Activated CD4-positive, alpha-beta memory T cell treated with anti-CD3 and anti-CD28 coated beads, Interleukin-2, amount 10 ng/mL, durations not matched to agents 7 days and 5 days (primary cell): ENCODE results near the gene CTCFL. TPM values are rescaled to one million over a fixed set of nuclear protein-coding genes. Genes with fewer than 3 reads are reported as not detected.

Experiments used
- CTCF ChIA-PET: fragments of 350-600 bp; sonication (Branson Sonifier 250); formaldehyde crosslinking; loops from one replicate; lab custom pipeline; 2021; ENCODE audit warnings: antibody characterized with exemption, inconsistent platforms; lab: Charles Lee
- POLR2A ChIA-PET: fragments of 350-600 bp; sonication (Branson Sonifier 250); formaldehyde crosslinking; loops from one replicate; lab custom pipeline; 2021; ENCODE audit warnings: antibody characterized with exemption; lab: Charles Lee
- DNase-seq: peaks from one replicate; pipeline ENCODE4 v3.0.0-alpha.2; 2020
- H3K27ac Mint-ChIP-seq: one replicate; pipeline ENCODE4 v1.8.0; 2021; ENCODE audit warnings: mild to moderate bottlenecking, mixed read lengths
- H3K27me3 Mint-ChIP-seq: one replicate; pipeline ENCODE4 v1.8.0; 2021; ENCODE audit warnings: mixed read lengths
- H3K36me3 Mint-ChIP-seq: one replicate; pipeline ENCODE4 v1.8.0; 2021; ENCODE audit warnings: low read depth, mixed read lengths
- H3K4me1 Mint-ChIP-seq: one replicate; pipeline ENCODE4 v1.8.0; 2021; ENCODE audit warnings: mixed read lengths
- H3K4me3 Mint-ChIP-seq: one replicate; pipeline ENCODE4 v1.8.0; 2021; ENCODE audit warnings: mild to moderate bottlenecking, mixed read lengths
- H3K9me3 Mint-ChIP-seq: one replicate; pipeline ENCODE4 v1.8.0; 2021; ENCODE audit warnings: mixed read lengths
- total RNA-seq, 2 experiments: library from RNA; stranded (reverse); gene quantifications; one replicate each; pipeline ENCODE4 v1.2.3, GENCODE V29; 2021

CTCFL gene, protein sequence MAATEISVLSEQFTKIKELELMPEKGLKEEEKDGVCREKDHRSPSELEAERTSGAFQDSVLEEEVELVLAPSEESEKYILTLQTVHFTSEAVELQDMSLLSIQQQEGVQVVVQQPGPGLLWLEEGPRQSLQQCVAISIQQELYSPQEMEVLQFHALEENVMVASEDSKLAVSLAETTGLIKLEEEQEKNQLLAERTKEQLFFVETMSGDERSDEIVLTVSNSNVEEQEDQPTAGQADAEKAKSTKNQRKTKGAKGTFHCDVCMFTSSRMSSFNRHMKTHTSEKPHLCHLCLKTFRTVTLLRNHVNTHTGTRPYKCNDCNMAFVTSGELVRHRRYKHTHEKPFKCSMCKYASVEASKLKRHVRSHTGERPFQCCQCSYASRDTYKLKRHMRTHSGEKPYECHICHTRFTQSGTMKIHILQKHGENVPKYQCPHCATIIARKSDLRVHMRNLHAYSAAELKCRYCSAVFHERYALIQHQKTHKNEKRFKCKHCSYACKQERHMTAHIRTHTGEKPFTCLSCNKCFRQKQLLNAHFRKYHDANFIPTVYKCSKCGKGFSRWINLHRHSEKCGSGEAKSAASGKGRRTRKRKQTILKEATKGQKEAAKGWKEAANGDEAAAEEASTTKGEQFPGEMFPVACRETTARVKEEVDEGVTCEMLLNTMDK
- not detected for total RNA-seq

- Mint-ChIP-seq H3K27ac (no peak within 1 kb of the TSS), H3K4me3 (no peak within 1 kb of the TSS), H3K4me1 (peaks cover 21% of the 10 kb centered on the region), H3K9me3 (no peaks in the 10 kb centered on the region), H3K27me3 (peaks cover 2% of the 10 kb centered on the region), H3K36me3 (no peaks in the 10 kb centered on the region)
- ChIA-PET POLR2A (no interaction called here), CTCF (no interaction called here)
- no peak for DNase-seq
Measured at GRCh38 chr20:57524511-57525176, at the start of gene CTCFL. CTCFL (minus strand) TSS chr20:57525140; CDS start chr20:57524205, 935 bp downstream.

GRCh38 chr20:57573894-57574293 lies 49.0 kb upstream of the CTCFL start:
- ChIA-PET POLR2A (no interaction called here), CTCF (interaction anchor here (0.6 kb wide), 1 partner anchor 476 kb away, joined by 3 read pairs; no protein-coding TSS in a partner anchor)
- no peaks in the 10 kb centered on the region for H3K36me3 Mint-ChIP-seq
- H3K4me3 Mint-ChIP-seq: no peak overlapping the region
- no peak overlapping the region for H3K27ac Mint-ChIP-seq
- no peaks in the 10 kb centered on the region for H3K9me3 Mint-ChIP-seq
- no peaks in the 10 kb centered on the region for H3K4me1 Mint-ChIP-seq
- no peak for DNase-seq
- peaks cover 19% of the 10 kb centered on the region for H3K27me3 Mint-ChIP-seq

GRCh38 chr20:57573242-57573641 lies 48.3 kb upstream of the CTCFL start:
- Mint-ChIP-seq H3K4me3 (no peak overlapping the region), H3K27me3 (peaks cover 16% of the 10 kb centered on the region), H3K4me1 (no peaks in the 10 kb centered on the region), H3K9me3 (no peaks in the 10 kb centered on the region), H3K36me3 (no peaks in the 10 kb centered on the region), H3K27ac (no peak overlapping the region)
- CTCF ChIA-PET: interaction anchor here (0.6 kb wide), 1 partner anchor 475 kb away, joined by 3 read pairs; no protein-coding TSS in a partner anchor
- DNase-seq: no peak
- POLR2A ChIA-PET: interaction anchor here (0.7 to 1.2 kb wide), 2 partner anchors 9 to 1870 kb away, joined by 3 read pairs; no protein-coding TSS in a partner anchor

DNA sequence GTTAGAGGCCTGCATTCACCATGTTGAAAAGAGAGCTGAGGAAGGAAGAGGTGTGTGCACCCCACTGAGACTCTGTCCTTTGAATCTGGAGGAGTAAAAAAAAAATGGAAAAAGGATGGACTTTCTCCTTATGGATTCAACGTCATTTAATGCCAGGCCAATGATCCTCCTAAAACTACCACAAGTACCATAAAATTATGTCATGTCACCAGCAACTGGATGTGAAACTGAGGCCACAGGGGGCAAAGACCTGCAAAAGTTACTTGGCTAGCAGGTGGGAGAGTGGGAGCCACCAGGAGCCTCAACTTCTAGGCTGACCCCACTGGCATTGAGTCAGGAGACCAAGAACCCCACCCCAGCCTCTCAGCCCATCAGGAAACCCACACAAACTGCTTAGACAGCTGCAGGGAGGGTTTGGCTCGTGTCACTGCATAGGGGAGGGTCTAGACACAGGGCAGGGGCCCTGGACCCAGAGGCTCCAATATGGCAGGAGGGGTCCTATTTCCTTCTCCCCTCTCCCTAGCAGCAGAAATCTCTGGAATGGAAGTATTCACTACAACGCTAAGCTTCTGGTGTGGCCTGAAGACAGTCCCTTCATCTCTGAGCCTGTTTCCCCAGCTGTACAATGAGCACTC lies 47.0 kb upstream of the CTCFL start:
- H3K27ac Mint-ChIP-seq: no peak overlapping the region
- no peaks in the 10 kb centered on the region for H3K36me3 Mint-ChIP-seq
- H3K27me3 Mint-ChIP-seq: peaks cover 16% of the 10 kb centered on the region
- H3K4me1 Mint-ChIP-seq: no peaks in the 10 kb centered on the region
- DNase-seq: no peak
- H3K9me3 Mint-ChIP-seq: no peaks in the 10 kb centered on the region
- POLR2A ChIA-PET: interaction anchor here (1.2 kb wide), 1 partner anchor 11 kb away, joined by 3 read pairs; no protein-coding TSS in a partner anchor
- CTCF ChIA-PET: no interaction called here
- H3K4me3 Mint-ChIP-seq: no peak overlapping the region

GRCh38 chr20:57570920-57571319 lies 46.0 kb upstream of the CTCFL start:
- Mint-ChIP-seq H3K4me3 (no peak overlapping the region), H3K9me3 (no peaks in the 10 kb centered on the region), H3K36me3 (no peaks in the 10 kb centered on the region), H3K27ac (no peak overlapping the region), H3K4me1 (no peaks in the 10 kb centered on the region), H3K27me3 (peaks cover 21% of the 10 kb centered on the region)
- no peak for DNase-seq
- POLR2A ChIA-PET: no interaction called here
- CTCF ChIA-PET: no interaction called here

- no peak overlapping the region for H3K27ac Mint-ChIP-seq
- no peak for DNase-seq
- H3K36me3 Mint-ChIP-seq: no peaks in the 10 kb centered on the region
- CTCF ChIA-PET: no interaction called here
- H3K27me3 Mint-ChIP-seq: peaks cover 21% of the 10 kb centered on the region
- H3K4me1 Mint-ChIP-seq: no peaks in the 10 kb centered on the region
- no peak overlapping the region for H3K4me3 Mint-ChIP-seq
- H3K9me3 Mint-ChIP-seq: no peaks in the 10 kb centered on the region
- POLR2A ChIA-PET: no interaction called here
Measured at GRCh38 chr20:57570145-57570850, 45.4 kb upstream of the CTCFL start.

GRCh38 chr20:57568960-57569359 lies 44.0 kb upstream of the CTCFL start:
- peaks cover 18% of the 10 kb centered on the region for H3K27me3 Mint-ChIP-seq
- CTCF ChIA-PET: no interaction called here
- H3K36me3 Mint-ChIP-seq: no peaks in the 10 kb centered on the region
- no peak for DNase-seq
- POLR2A ChIA-PET: no interaction called here
- no peaks in the 10 kb centered on the region for H3K9me3 Mint-ChIP-seq
- no peak overlapping the region for H3K4me3 Mint-ChIP-seq
- H3K27ac Mint-ChIP-seq: no peak overlapping the region
- no peaks in the 10 kb centered on the region for H3K4me1 Mint-ChIP-seq

- Mint-ChIP-seq H3K36me3 (no peaks in the 10 kb centered on the region), H3K27me3 (peaks cover 18% of the 10 kb centered on the region), H3K4me3 (no peak overlapping the region), H3K27ac (no peak overlapping the region), H3K9me3 (no peaks in the 10 kb centered on the region), H3K4me1 (no peaks in the 10 kb centered on the region)
- DNase-seq: no peak
- ChIA-PET CTCF (interaction anchor here (1.3 kb wide), 1 partner anchor 26 kb away, joined by 3 read pairs; no protein-coding TSS in a partner anchor), POLR2A (no interaction called here)
Measured at GRCh38 chr20:57568088-57568896, 43.4 kb upstream of the CTCFL start.

- no peaks in the 10 kb centered on the region for H3K4me1 Mint-ChIP-seq
- no peaks in the 10 kb centered on the region for H3K36me3 Mint-ChIP-seq
- ChIA-PET POLR2A (no interaction called here), CTCF (interaction anchor here (1.3 kb wide), 1 partner anchor 27 kb away, joined by 3 read pairs; no protein-coding TSS in a partner anchor)
- no peak for DNase-seq
- no peaks in the 10 kb centered on the region for H3K9me3 Mint-ChIP-seq
- H3K4me3 Mint-ChIP-seq: no peak overlapping the region
- H3K27me3 Mint-ChIP-seq: peaks cover 15% of the 10 kb centered on the region
- H3K27ac Mint-ChIP-seq: no peak overlapping the region
Measured at GRCh38 chr20:57567471-57568079, 42.6 kb upstream of the CTCFL start.

GRCh38 chr20:57566803-57567459 lies 42.0 kb upstream of the CTCFL start:
- Mint-ChIP-seq H3K27me3 (peaks cover 11% of the 10 kb centered on the region), H3K4me1 (no peaks in the 10 kb centered on the region), H3K4me3 (no peak overlapping the region), H3K27ac (no peak overlapping the region), H3K9me3 (no peaks in the 10 kb centered on the region), H3K36me3 (no peaks in the 10 kb centered on the region)
- ChIA-PET POLR2A (no interaction called here), CTCF (interaction anchor here (1.3 kb wide), 1 partner anchor 28 kb away, joined by 3 read pairs; no protein-coding TSS in a partner anchor)
- no peak for DNase-seq

DNA sequence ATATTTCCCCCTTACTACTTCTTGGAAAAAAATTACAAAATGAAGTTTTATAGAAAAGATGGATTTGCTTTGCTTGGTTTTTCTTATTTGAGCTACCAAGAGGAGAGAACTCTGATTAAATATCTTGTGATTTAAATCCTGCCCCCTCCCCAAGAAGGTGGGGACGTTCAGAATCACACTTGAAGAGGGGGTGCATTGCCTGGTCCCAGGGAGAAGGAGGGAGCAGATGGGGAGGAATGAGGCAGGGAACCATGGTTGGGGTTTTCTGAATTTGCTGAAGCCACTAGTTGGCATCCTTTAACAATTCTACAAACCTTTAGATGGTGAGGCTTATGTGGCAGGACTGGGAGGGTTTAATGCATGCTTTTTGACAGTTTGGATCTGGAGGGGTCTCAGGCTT lies 41.5 kb upstream of the CTCFL start:
- POLR2A ChIA-PET: no interaction called here
- DNase-seq: no peak
- Mint-ChIP-seq H3K36me3 (no peaks in the 10 kb centered on the region), H3K27me3 (peaks cover 10% of the 10 kb centered on the region), H3K9me3 (no peaks in the 10 kb centered on the region), H3K4me1 (no peaks in the 10 kb centered on the region), H3K4me3 (no peak overlapping the region), H3K27ac (no peak overlapping the region)
- CTCF ChIA-PET: no interaction called here
